ENCODE measurements around the gene RAB5B. TPM values are rescaled to one million over a fixed set of nuclear protein-coding genes. Genes with fewer than 3 reads are reported as not detected.

The RAB5B gene
- 30.6 and 52.0 TPM in 2 replicates for total RNA-seq

GRCh38 chr12:55973599-55974307, at the start of gene RAB5B:
TSS of gene RAB5B (plus strand) at chr12:55974078. CDS start at chr12:55986961, 12,883 bp downstream.

GRCh38 chr12:55927588-55928502, 46.0 kb upstream of the RAB5B start, which contains the start of gene PYM1:
TSS of gene PYM1 (minus strand) at chr12:55927894. CDS start at chr12:55927761, 133 bp downstream.

GRCh38 chr12:55930771-55931316, 43.0 kb upstream of the RAB5B start, which contains the start of gene DGKA:
TSS of gene DGKA (plus strand) at chr12:55931162. CDS start at chr12:55936504, 5,342 bp downstream.

GRCh38 chr12:55965941-55966407, 7.9 kb upstream of the RAB5B start, which contains the start of gene PMEL:
TSS of gene PMEL (minus strand) at chr12:55966042. CDS start at chr12:55966011, 31 bp downstream.

GRCh38 chr12:55966408-55967281, 7.2 kb upstream of the RAB5B start, which contains the start of gene CDK2:
TSS of gene CDK2 (plus strand) at chr12:55966830. CDS start at chr12:55967009, 179 bp downstream.

GRCh38 chr12:55996715-55997534, 23.0 kb downstream of the RAB5B start, which contains the start of gene SUOX:
TSS of gene SUOX (plus strand) at chr12:55997276. CDS start at chr12:56002222, 4,946 bp downstream.

GRCh38 chr12:56020423-56021184, 46.7 kb downstream of the RAB5B start, which contains the start of gene IKZF4:
TSS of gene IKZF4 (plus strand) at chr12:56021043. CDS start at chr12:56021494, 451 bp downstream.

GRCh38 chr12:56041552-56042429, 67.9 kb downstream of the RAB5B start, which contains the start of gene RPS26:
TSS of gene RPS26 (plus strand) at chr12:56041918. CDS start at chr12:56042167, 249 bp downstream.

Other genes with a start within 250 kb of the RAB5B start
- 1,206 and 1,347 TPM in 2 replicates for gene CD63, start 245.1 kb upstream of the RAB5B start, total RNA-seq
- 0.65 and 2.7 TPM in 2 replicates for gene GDF11, start 231.0 kb upstream of the RAB5B start, total RNA-seq
- 87.5 and 139 TPM in 2 replicates for gene SARNP, start 156.4 kb upstream of the RAB5B start, total RNA-seq
- gene ORMDL2, start 156.0 kb upstream of the RAB5B start, total RNA-seq, result 21.0 and 62.7 TPM in 2 replicates
- gene DNAJC14, start 144.5 kb upstream of the RAB5B start, total RNA-seq, result 40.2 and 54.4 TPM in 2 replicates
- gene MMP19, start 131.1 kb upstream of the RAB5B start, total RNA-seq, result 0.49 and 1.4 TPM in 2 replicates
- gene PYM1, start 46.2 kb upstream of the RAB5B start, total RNA-seq, result 27.3 and 33.2 TPM in 2 replicates
- gene DGKA, start 42.9 kb upstream of the RAB5B start, total RNA-seq, result 29.0 and 37.6 TPM in 2 replicates
- 0.38 and 0.81 TPM in 2 replicates for gene PMEL, start 8.0 kb upstream of the RAB5B start, total RNA-seq
- 27.1 and 35.3 TPM in 2 replicates for gene CDK2, start 7.2 kb upstream of the RAB5B start, total RNA-seq
- gene SUOX, start 23.2 kb downstream of the RAB5B start, total RNA-seq, result 6.5 and 12.3 TPM in 2 replicates
- gene IKZF4, start 47.0 kb downstream of the RAB5B start, total RNA-seq, result 0.16 and 0.25 TPM in 2 replicates
- 32.6 and 61.2 TPM in 2 replicates for gene RPS26, start 67.8 kb downstream of the RAB5B start, total RNA-seq
- 0.63 TPM in 1 of 2 replicates, not detected in the other for gene ERBB3, start 106.1 kb downstream of the RAB5B start, total RNA-seq
- 114 and 216 TPM in 2 replicates for gene PA2G4, start 130.5 kb downstream of the RAB5B start, total RNA-seq
- 2,621 and 2,969 TPM in 2 replicates for gene RPL41, start 142.6 kb downstream of the RAB5B start, total RNA-seq
- gene ZC3H10, start 144.2 kb downstream of the RAB5B start, total RNA-seq, result 4.4 and 6.4 TPM in 2 replicates
- gene ESYT1, start 154.2 kb downstream of the RAB5B start, total RNA-seq, result 328 and 362 TPM in 2 replicates
- gene MYL6B, start 178.5 kb downstream of the RAB5B start, total RNA-seq, result 69.4 and 71.4 TPM in 2 replicates
- gene MYL6, start 184.3 kb downstream of the RAB5B start, total RNA-seq, result 3,299 and 3,963 TPM in 2 replicates
- gene SMARCC2, start 215.4 kb downstream of the RAB5B start, total RNA-seq, result 38.0 and 56.8 TPM in 2 replicates
- gene RNF41, start 247.8 kb downstream of the RAB5B start, total RNA-seq, result 68.5 and 138 TPM in 2 replicates

Data from bladder microvascular endothelial cell (primary cell).